T-helper 1 cell treated with Interleukin-12 subunit alpha and Interleukin-12 subunit beta and Interleukin-4 antibody, amounts not matched to agents 30 μg/mL and 1 μg/mL, for 36 hours (primary cell): ENCODE results near the gene ARRDC1.
A peak's percentile ranks its signal among the peaks of the same experiment; 100 is the strongest.

Experiments
- H3K27ac Mint-ChIP-seq: one replicate; pipeline ENCODE4 v1.8.0; 2021; ENCODE audit warnings: mild to moderate bottlenecking, mixed read lengths
- H3K27me3 Mint-ChIP-seq: one replicate; pipeline ENCODE4 v1.8.0; 2021; ENCODE audit warnings: low read depth, mixed read lengths
- H3K36me3 Mint-ChIP-seq: one replicate; pipeline ENCODE4 v1.8.0; 2021; ENCODE audit warnings: low read depth, mixed read lengths
- H3K4me1 Mint-ChIP-seq: one replicate; pipeline ENCODE4 v1.8.0; 2021; ENCODE audit warnings: low read depth, mixed read lengths
- H3K4me3 Mint-ChIP-seq: one replicate; pipeline ENCODE4 v1.8.0; 2021; ENCODE audit warnings: mild to moderate bottlenecking, moderate library complexity, mixed read lengths
- H3K9me3 Mint-ChIP-seq: one replicate; pipeline ENCODE4 v1.8.0; 2021; ENCODE audit warnings: mixed read lengths

The ARRDC1 gene

DNA sequence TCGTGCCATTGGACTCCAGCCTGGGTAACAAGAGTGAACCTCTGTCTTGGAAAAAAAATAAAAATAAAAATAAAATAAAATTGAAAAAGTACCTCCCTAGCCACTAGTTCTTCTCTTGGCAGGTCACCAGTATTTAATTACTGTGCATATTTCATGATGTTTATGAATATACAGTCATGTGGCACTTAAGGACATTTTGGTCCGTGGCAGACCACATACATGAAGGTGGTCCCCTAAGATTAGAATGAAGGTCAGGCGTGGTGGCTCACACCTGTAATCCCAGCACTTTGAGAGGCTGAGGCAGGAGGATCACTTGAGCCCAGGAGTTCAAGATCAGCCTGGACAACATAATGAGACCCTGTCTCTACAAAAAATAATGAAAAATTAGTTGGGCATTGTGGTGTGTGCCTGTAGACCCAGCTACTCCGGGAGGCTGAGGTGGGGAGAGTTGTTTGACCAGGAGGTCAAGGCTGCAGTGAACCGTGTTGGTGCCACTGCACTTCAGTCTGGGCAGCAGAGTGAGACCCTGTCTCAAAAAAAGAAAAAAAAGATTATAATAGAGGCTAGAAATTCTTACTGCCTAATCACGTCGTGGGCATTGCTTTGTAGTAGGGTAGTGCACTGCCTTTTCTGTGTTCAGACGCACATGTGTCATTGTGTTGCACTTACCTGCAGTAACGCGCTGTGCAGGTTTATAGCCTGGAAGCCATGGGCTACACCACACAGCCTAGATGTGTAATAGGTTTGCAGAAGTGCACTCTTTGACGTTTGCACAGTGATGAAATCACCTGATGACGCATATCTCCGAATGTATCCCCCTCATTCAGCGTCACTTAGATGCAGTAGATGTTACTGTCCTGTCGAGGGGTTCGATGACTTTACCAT is 26.1 kb downstream of the ARRDC1 start:
- Mint-ChIP-seq H3K27ac (no peak overlapping the region), H3K4me1 (peaks cover 31% of the 10 kb centered on the region), H3K27me3 (no peaks in the 10 kb centered on the region), H3K4me3 (no peak overlapping the region), H3K36me3 (peaks cover 6% of the 10 kb centered on the region), H3K9me3 (no peaks in the 10 kb centered on the region)

DNA sequence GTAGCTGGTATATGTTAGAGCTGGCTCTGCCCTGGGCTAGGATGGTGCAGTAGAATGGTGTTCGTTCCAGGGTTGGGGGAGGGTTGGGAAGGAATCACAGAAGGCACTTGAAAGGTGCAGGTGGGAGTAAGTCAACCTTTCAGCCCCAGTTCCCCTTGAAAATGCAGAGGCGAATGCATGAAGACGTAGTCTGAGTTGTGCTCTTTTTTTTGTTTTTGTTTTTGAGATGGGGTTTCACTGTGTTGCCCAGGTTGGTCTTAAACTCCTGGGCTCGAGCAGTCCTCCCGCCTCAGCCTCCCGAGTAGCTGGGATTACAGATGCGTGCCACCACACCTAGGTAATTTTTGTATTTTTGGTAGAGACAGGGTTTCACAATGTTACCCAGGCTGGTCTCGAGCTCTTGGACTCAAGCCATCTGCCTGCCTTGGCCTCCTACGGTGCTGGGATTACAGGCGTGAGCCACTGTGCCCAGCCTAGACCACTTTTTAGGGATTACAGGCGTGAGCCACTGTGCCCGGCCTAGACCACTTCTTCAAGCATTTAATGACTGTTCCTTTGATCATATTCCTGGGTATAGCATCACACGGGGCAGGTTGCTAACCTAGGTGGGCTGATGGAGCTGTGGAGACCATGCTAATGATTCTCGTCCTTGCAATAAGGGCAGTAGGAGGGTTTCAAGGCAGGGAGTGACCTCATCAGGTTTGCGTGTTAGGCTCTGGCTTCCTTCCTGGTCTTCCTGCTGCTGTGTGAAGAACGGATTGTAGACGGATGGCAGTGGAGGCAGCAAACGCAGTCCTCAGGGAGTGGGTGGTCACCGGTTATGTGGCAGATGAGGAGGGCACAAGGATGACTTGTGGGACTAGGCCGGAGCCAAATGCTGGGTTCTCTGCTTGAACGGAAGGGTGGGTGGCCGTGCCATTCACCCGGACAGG is 27.0 kb downstream of the ARRDC1 start:
- Mint-ChIP-seq H3K4me3 (no peak overlapping the region), H3K9me3 (no peaks in the 10 kb centered on the region), H3K36me3 (peaks cover 6% of the 10 kb centered on the region), H3K4me1 (peaks cover 32% of the 10 kb centered on the region), H3K27ac (no peak overlapping the region), H3K27me3 (no peaks in the 10 kb centered on the region)

DNA sequence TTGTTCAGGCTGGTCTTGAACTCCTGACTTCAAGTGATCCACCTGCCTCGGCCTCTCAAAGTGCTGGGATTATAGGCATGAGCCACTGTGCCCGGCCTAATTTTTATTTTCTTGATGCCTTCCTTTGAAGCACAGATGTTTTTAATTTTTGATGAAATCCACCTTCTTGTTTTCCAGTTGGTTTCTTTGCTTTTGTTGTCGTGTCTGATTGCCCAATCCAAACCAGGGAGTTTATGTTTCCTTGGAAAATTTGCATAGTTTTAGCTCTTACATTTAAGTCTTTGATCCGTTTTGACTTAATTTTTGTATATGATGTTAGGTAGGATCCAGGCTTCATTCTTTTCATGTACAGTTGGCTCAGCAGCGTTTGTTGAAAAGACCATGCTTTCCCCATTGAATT is 28.5 kb downstream of the ARRDC1 start:
- Mint-ChIP-seq H3K9me3 (no peaks in the 10 kb centered on the region), H3K36me3 (no peaks in the 10 kb centered on the region), H3K4me1 (peaks cover 23% of the 10 kb centered on the region), H3K27ac (no peak overlapping the region), H3K4me3 (no peak overlapping the region), H3K27me3 (no peaks in the 10 kb centered on the region)

DNA sequence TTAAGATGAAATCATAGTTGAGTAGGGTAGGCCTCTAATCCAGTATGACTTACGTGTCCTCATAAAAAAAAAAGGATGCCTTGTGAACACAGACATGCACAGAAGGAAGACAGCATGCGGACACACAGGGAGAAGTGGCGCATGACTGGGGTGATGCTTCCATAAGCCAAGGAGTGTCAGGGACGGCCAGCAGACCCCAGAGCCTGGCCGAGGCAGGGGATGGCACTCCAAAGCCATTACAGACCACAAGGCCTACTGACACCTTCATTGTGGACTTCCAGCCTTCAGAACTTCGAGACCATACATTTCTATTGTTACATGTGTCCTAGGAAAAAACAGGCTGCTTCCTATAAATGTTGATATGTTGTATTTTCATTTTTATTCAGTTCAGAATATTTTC is 33.2 kb downstream of the ARRDC1 start:
- H3K9me3 Mint-ChIP-seq: no peaks in the 10 kb centered on the region
- H3K27ac Mint-ChIP-seq: peak overlapping the region; percentile 83
- H3K4me3 Mint-ChIP-seq: peak overlapping the region; percentile 77
- H3K4me1 Mint-ChIP-seq: peaks cover 24% of the 10 kb centered on the region
- peaks cover 8% of the 10 kb centered on the region for H3K36me3 Mint-ChIP-seq
- H3K27me3 Mint-ChIP-seq: no peaks in the 10 kb centered on the region

DNA sequence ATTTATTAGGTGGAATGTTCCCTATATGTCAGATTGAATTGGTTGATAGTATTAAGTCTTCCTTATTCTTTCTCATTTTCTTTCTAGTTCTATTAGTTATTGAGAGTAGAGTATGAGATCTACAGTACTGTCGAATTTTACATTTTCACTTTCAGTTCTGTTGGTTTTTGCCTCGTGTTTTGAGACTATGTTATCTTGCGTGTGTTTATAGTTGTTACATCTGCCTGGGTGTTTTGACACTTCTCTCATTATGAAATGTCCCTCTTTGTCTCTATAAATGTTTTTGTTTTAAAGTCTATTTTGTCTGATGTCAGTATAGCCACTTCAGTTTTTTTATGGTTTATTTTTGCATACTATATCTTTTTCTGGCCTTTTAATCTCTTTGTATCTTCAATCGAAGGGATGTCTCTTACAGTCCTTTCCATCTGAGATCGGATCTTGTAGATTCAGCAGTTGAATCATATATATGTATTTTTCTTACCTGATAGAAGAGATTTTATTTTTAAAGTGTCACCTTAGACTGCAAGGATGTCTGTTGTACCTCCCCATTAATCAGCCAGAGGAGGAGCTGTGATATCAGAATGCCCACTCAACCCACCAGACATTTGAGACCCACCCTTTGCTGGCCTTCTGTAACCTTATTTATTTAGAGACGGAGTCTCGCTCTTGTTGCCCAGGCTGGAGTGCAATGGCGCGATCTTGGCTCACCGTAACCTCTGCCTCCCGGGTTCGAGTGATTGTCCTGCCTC is 34.0 kb downstream of the ARRDC1 start:
- Mint-ChIP-seq H3K9me3 (no peaks in the 10 kb centered on the region), H3K36me3 (peaks cover 12% of the 10 kb centered on the region), H3K4me3 (peak overlapping the region; percentile 77), H3K27ac (peak overlapping the region; percentile 83), H3K4me1 (peaks cover 28% of the 10 kb centered on the region), H3K27me3 (no peaks in the 10 kb centered on the region)

DNA sequence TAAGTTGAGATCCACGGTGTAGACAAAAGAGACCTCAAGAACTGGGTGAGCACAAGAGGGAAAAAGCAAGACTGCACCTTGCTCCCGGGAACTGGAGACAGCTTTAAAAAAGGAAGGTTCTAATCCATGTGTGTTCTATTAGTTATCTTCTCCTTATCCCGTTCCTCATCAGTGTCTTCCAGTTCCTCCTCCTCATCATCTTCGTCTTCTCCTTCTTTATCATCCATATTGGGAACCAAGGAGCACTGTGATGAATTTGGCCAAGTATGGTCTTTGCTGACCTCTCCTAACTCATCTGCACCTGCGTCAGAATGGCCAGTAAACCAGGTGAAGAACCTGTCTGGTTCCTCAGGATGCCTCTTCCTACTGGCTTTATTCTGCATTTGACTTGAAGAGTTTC is 35.4 kb downstream of the ARRDC1 start:
- H3K36me3 Mint-ChIP-seq: peaks cover 12% of the 10 kb centered on the region
- peak overlapping the region; percentile 71 for H3K27ac Mint-ChIP-seq
- no peaks in the 10 kb centered on the region for H3K9me3 Mint-ChIP-seq
- no peak overlapping the region for H3K4me3 Mint-ChIP-seq
- no peaks in the 10 kb centered on the region for H3K27me3 Mint-ChIP-seq
- H3K4me1 Mint-ChIP-seq: peaks cover 28% of the 10 kb centered on the region

DNA sequence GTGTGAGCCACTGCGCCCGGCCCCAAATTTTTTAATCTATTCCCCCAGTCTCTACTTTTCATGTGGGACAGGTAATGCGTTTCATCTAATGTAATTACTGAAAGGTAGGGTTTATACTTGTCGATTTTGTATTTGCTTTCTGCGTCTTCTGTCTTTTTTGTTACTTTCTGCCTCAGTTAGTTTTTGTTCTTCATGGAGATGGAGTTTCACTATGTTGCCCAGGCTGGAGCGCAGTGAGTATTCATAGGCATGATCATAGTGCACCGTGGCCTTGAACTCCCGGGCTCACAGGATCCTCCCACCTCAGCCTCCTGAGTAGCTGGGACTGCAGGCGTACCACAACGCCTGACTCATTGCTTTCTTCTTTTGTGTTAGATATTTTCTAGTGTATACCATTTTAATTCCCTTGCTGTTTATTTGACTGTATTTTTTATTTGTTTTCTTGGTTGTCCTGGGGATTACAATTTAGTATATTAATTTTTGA is 36.7 kb downstream of the ARRDC1 start:
- H3K36me3 Mint-ChIP-seq: peaks cover 21% of the 10 kb centered on the region
- H3K4me1 Mint-ChIP-seq: peaks cover 33% of the 10 kb centered on the region
- no peaks in the 10 kb centered on the region for H3K27me3 Mint-ChIP-seq
- no peak overlapping the region for H3K27ac Mint-ChIP-seq
- H3K4me3 Mint-ChIP-seq: no peak overlapping the region
- no peaks in the 10 kb centered on the region for H3K9me3 Mint-ChIP-seq

DNA sequence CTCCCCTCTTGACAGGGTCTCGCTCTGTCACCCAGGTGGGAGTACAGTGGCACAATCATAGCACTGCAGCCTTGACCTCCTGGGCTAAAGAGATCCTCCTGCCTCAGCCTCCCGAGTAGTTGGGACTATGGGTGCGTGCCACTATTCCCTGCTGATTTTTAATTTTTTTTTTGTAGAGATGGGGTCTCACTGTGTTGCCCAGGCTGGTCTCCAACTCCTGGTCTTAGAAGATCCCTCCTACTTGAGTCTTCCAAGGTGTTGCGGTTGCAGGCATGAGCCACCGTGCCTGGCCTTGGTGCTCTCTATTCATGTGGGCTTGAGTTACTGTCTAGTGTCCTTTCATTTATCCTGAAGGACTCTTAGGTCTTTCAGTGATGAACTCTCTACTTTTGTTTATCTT is 37.4 kb downstream of the ARRDC1 start:
- H3K27ac Mint-ChIP-seq: no peak overlapping the region
- peaks cover 39% of the 10 kb centered on the region for H3K4me1 Mint-ChIP-seq
- no peaks in the 10 kb centered on the region for H3K9me3 Mint-ChIP-seq
- H3K36me3 Mint-ChIP-seq: peaks cover 25% of the 10 kb centered on the region
- no peak overlapping the region for H3K4me3 Mint-ChIP-seq
- H3K27me3 Mint-ChIP-seq: no peaks in the 10 kb centered on the region

DNA sequence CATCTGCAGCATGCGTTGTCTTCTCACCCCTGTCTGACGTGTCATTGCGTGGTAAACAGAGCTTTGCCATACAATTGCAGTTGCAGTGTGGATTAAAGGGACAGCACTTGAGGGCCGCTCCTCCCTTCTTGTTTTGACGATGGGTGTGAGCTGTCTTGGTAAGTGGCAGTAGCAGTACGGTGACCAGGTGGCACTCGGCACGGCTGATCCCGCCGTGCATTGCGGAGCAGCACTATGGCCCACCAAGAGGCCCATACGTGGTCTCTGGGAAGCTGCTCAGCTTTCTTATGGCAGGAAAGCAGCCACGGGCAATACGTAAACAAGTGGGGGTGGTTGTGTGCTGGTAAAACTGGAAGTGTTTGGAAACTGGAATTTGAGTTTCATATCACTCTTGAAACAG is 38.4 kb downstream of the ARRDC1 start:
- no peak overlapping the region for H3K4me3 Mint-ChIP-seq
- H3K4me1 Mint-ChIP-seq: peaks cover 37% of the 10 kb centered on the region
- H3K27ac Mint-ChIP-seq: no peak overlapping the region
- peaks cover 27% of the 10 kb centered on the region for H3K36me3 Mint-ChIP-seq
- no peaks in the 10 kb centered on the region for H3K27me3 Mint-ChIP-seq
- no peaks in the 10 kb centered on the region for H3K9me3 Mint-ChIP-seq

DNA sequence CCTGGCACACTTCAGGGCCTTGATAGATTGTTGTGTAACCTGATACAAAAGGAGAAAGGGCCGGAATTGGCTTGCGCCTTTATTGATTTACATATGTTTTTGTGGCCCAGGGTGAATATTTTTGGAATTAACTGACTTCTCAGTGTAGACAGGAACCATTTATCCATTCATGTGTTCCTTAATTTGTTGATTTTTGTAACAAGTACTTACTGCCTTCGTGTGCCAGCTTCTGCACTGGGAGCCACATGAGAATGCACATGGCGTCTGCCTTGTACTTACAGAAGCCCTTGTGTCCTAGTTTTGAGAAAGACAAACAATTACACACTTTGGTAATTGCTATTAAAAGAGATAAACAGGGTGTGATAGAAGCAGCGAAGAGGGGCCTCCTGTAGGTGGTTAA is 39.7 kb downstream of the ARRDC1 start:
- H3K9me3 Mint-ChIP-seq: no peaks in the 10 kb centered on the region
- peaks cover 26% of the 10 kb centered on the region for H3K36me3 Mint-ChIP-seq
- H3K4me1 Mint-ChIP-seq: peaks cover 34% of the 10 kb centered on the region
- H3K27ac Mint-ChIP-seq: no peak overlapping the region
- no peaks in the 10 kb centered on the region for H3K27me3 Mint-ChIP-seq
- H3K4me3 Mint-ChIP-seq: no peak overlapping the region

DNA sequence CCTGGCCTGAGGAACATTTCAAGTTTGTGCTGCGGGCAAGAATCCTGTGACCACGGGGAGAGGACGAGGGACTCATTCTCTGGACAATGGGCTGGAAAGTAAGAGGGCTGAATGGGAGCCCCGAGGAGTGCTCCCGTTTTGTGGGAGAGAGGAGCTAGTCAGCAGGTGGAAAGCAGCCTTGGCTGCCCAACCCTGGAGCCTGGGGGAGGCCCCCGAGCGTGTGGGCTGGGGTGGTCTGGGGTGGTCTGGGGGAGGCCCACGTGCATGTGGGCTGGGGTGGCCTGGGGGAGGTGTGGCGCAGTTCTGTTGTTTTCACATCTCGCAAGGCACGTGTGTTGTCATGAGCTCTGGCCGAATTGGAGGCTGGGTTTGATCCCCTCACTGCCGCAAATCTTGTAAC is 40.9 kb downstream of the ARRDC1 start:
- Mint-ChIP-seq H3K36me3 (peaks cover 29% of the 10 kb centered on the region), H3K4me3 (no peak overlapping the region), H3K27me3 (no peaks in the 10 kb centered on the region), H3K4me1 (peaks cover 28% of the 10 kb centered on the region), H3K27ac (peak overlapping the region; percentile 57), H3K9me3 (no peaks in the 10 kb centered on the region)

DNA sequence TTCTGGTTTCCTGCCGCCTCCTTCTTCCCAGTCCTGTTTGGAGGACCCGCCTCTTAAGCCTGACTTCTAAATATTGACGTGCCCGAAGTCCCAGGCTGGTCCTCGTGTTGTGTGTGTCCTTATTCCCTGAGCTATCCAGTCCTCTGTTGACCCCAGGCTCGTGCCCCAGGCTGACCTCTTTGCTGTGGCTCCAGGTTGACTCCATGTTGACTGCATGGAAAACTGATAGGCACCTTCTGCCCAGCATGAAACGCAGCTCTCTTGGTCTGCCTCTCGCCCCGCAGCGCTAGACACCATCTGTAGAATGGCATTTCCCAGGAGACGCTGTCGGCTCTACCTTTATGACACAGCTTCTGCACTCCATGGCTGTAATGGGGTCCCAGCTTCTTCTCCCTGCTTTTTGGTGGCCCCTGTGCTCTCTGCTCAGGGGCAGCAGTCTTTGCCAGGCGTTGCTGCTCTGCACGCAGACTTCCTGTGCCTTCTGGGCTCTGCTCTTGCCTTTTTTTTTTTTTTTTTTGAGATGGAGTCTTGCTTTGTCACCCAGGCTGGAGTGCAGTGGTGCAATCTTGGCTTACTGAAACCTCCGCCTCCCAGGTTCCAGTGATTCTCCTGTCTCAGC is 41.7 kb downstream of the ARRDC1 start:
- Mint-ChIP-seq H3K36me3 (peaks cover 28% of the 10 kb centered on the region), H3K4me3 (peak overlapping the region; percentile 7), H3K27ac (no peak overlapping the region), H3K4me1 (peaks cover 26% of the 10 kb centered on the region), H3K27me3 (no peaks in the 10 kb centered on the region), H3K9me3 (no peaks in the 10 kb centered on the region)

DNA sequence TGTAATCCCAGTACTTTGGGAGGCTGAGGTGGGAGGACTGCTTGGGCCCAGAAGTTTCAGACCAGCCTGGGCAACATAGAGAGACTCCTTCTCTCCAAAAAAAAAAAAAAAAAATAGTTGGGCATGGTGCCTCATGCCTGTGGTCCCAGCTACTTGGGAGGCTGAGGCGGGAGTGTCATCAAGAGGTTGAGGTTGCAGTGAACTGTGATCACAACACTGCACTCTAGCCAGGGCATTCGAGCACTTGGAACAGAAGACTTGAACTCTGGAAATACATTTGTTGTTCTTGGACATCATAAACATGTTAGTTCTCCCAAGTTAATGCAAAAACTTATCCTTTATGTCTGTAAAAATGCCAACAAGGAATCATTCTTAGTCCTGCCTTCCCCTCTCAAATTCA is 42.9 kb downstream of the ARRDC1 start:
- Mint-ChIP-seq H3K4me1 (peaks cover 24% of the 10 kb centered on the region), H3K27ac (no peak overlapping the region), H3K9me3 (no peaks in the 10 kb centered on the region), H3K36me3 (peaks cover 28% of the 10 kb centered on the region), H3K4me3 (no peak overlapping the region), H3K27me3 (no peaks in the 10 kb centered on the region)

DNA sequence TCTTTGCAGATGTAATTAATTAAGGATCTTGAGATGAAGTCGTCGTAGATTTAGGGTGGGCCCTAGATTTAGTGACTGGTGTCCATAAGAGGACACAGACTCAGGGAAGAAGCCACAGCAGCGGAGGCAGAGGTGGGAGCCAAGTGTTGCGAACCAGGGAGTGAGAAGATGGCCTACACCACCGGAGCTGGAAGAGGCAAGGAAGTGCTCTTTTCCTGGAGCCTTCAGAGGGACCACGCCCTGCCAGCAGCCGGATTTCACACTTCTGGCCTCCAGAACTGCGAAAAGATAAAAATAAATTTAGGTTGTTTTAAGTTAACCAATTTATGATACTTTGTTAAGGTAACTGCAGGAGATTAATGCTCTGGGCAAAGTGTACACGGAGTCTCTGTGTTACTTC is 44.1 kb downstream of the ARRDC1 start:
- Mint-ChIP-seq H3K36me3 (peaks cover 27% of the 10 kb centered on the region), H3K27ac (no peak overlapping the region), H3K4me3 (no peak overlapping the region), H3K9me3 (no peaks in the 10 kb centered on the region), H3K4me1 (peaks cover 19% of the 10 kb centered on the region), H3K27me3 (no peaks in the 10 kb centered on the region)
